Renal cortical epithelial cell (primary cell): Measurements from ENCODE around the gene SEC14L2. TPM values are rescaled to one million over a fixed set of nuclear protein-coding genes. Genes with fewer than 3 reads are reported as not detected.
"Not testable (repeated sequence)": the region's sequence is repeated elsewhere in the genome, so short reads cannot be mapped to it uniquely, and the experiment has no call there.

ENCODE experiments used
- DNase-seq: peaks from one replicate; pipeline ENCODE4 v3.0.0-alpha.2; 2011; ENCODE audit warnings: low read depth
- total RNA-seq: library from RNA; depleted of rRNA; stranded (reverse); fragments of >200 nt; gene quantifications from 2 replicates; pipeline ENCODE4 v1.2.3, GENCODE V29; 2014

SEC14L2 gene
- total RNA-seq, 1 donor from 2014 or later: 57.3 TPM

DNA sequence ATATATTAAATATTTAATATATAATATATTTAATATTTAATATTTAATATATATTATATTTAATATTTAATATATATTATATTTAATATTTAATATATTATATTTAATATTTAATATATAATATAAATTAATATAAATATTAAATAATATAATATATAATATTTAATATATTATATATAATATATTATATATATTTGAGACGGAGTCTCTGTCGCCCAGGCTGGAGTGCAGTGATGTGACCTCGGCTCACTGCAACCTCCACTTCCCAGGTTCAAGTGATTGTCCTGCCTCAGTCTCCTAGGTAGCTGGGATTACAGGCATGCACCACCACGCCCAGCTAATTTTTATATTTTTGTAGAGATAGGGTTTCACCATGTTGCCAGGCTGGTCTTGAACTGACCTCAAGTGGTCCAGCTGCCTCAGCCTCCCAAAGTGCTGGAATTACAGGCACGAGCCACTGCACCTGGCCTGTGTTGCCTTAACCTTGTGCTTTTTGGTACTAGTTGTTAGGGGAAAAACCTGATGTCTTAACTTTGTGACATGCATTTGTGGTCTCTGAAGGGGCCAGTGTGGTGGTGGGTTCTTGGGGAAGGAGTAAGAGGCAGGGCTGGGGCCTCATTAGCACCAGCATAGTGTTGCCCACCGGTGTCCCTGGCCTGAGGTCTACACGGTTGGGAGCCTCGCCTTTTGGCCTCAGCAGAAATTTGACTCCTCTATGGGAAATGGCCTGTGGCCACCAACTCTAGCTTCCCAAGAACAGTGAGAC lies 58.4 kb downstream of the SEC14L2 start:
- no peak for DNase-seq

DNA sequence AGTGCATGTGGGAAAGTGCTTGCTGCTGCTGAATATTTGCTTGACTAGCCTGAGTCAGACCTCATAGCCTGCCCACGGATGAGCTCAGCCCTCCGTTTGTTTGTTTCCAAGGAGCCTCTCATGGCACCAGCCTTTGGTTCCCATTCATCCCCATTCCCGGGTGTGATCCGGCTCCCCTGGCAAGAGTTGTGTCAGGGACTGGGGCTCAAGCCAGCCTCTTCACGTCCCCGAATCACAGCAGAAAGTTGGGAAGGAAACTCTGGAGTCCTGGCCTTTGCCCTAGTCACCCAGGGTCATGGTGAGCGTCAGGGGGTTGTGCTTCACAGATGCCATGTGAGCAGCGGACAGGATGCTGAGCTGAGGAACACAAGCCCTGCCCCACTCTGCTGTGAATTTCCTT lies 61.2 kb downstream of the SEC14L2 start:
- no peak for DNase-seq

DNA sequence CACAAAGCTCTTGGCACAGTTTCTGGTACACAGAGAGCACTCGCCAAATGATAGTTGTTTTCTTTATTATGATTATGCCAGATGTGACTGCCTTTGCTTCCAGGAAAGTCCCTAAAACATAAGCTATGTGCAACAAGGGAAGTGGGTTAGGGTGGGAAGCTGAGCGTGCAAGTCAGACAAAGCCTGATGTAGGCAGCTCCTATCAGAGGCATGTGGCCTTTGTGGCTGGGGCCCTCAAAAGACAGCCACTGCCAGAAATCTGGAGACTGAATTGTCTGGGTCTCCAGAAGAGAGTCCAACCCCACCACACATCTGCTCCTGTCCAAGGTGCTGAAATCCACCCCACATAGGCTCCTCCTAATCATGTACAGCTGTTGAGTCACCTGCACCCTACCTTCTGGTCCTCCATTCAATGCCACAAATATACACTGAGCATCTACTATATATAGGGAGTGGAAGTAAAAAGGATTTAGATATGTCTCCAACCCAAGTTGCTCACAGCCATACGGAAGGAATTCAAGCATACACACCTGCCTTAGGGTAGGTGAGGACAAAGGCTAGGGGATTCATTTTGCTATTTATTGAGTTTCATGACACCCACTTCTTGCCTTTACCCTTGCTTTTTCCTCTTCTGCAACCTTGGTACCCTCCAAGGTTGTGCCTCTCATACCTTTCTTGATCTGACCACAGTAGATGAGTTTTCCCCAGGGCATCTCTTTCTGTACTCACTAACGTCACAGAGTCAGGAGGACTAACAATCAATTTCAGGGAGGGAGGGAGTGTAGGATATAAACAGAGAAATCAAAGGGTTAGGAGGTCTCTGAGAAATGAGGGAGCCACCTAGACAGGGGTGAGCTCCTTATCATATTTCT lies 62.6 kb downstream of the SEC14L2 start:
- DNase-seq: peak; percentile 36

DNA sequence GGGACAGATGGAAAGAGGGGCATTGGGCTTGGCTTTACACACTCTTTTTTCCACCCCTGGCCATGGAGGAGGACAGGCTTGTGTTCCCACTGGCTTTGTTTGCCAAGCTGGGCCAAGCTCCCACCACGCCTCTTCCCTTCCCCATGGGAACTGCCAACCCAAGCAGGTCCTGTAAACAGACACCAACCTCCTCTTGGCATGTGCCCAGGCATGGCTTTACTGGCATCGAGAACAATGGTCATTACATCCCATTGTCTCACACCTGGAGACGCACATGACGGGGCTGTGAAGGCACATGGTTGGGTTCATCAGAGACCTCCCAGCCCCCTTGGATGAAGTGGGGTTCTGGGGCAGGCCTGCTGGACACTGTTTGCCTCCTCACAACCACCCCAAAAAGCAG lies 63.3 kb downstream of the SEC14L2 start:
- DNase-seq: no peak

DNA sequence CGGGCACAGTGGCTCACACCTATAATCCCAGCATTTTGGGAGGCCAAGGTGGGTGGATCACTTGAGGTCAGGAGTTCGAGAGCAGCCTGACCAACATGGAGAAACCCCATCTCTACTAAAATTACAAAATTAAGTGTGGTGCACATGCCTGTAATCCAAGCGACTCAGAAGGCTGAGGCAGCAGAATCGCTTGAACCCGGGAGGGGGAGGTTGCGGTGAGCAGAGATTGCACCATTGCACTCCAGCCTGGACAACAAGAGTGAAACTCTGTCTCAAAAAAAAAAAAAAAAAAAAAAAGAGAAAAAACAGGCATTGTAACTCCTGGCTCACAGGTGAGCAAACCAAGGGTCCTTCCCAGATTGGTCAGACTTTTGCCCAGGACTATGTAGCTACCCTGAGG lies 63.7 kb downstream of the SEC14L2 start:
- DNase-seq: not testable (repeated sequence)

DNA sequence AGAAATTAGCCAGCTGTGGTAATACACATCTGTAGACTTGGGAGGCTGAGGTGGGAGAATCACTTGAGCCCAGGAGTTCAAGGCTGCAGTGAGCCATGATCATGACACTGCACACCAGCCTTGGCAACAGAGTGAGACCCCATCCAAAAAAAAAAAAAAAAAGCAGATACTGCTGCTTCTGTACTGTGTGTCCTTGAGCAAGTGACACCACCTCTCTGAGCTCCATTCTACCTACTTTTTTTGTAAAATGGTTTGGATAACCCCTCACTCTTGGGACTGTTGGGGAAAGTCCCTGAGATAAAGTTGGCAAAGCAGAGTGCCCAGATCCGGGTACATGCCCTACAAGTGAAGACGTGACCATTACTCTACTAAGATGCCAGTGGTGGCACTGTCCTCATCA lies 72.3 kb downstream of the SEC14L2 start:
- no peak for DNase-seq

DNA sequence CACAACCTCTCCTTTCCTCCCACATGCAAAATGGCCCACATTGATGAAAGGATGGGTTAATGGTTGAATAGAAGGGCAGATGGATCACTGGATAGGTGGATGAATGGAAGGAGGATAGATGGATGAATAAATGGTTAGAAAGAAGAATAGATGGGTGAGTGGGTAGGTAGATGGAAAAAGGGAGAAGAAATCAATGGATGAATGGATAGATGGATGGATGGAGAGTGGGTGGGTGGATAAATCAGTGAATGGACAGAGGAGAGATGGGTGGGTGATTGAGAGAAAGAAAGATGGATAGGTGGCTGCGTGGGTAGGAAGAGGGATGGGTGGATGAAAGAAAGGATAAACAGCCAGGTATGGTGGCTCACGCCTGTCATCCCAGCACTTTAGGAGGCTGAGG lies 73.8 kb downstream of the SEC14L2 start:
- no peak for DNase-seq

DNA sequence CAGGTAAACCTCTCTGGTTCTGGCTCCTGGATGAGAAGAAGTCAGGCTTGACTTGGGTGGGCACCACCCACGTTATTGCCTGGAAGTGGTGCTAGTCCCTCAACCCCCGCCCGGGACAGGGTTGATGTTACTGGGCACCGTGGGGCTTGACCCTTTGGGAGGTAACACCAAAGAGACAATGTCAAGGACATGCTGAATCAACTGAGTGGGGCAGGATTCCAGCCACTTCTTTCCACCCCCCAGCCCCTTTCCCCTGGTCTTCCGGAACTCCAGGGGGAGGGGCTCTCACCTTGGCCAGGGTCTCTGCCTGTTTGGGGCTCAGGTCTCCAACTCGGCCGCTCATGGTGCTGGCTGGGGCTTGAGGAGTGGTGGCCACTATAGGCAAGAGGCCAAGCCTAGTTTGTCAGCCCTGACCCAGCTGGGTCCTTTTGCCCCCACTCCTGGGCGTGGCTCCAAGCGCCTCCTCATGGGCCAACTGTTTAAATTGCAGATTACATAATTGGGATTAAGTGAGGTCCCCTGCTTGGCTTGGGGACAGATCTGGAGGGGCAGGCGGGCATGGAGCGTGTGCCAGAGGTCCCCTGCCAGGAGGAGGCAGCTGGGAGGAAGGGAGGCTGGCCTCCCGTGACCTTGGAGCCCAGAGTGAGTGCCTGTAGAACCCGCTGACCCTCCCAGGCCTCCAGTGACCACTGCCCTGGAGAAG lies 74.9 kb downstream of the SEC14L2 start, which contains the start of gene SEC14L3:
Gene SEC14L3 (minus strand): TSS at position 402 of the 703 bp plus-strand sequence. CDS start 59 bp downstream, at position 343.
- DNase-seq: no peak

DNA sequence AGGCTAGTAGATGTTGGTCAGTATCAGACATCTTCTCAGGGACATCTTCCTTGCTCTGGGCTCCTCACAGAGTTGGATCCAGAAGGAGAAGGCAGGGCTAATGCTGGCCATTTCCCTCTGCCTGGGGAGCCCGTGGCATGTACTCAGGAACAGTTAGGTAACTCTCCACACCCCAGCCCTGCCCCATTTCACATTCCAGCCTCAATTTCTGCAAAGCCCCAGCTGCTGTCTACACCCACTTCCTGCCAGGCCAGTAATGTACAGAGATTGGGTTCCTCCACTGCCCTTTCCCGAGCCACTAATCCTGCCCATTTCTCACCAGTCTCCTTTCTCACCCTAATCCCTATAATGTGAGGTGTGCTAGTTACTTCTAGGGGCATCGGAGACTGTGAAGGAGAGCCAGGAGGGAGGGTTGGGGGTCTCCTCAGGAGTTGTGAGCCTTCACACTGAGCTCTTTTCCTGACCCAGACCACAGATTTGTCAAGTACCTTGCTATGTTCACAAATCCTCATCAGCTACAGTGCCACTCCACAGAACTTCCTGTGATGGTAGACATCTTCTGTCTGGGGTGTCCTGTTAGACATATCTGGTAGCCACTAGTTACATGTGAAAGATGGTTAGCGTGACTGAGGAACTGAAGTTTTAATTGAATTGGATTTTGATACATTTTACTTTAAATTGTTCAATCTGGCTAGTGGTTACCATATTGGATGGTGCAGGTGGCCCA lies 76.3 kb downstream of the SEC14L2 start:
- DNase-seq: no peak

DNA sequence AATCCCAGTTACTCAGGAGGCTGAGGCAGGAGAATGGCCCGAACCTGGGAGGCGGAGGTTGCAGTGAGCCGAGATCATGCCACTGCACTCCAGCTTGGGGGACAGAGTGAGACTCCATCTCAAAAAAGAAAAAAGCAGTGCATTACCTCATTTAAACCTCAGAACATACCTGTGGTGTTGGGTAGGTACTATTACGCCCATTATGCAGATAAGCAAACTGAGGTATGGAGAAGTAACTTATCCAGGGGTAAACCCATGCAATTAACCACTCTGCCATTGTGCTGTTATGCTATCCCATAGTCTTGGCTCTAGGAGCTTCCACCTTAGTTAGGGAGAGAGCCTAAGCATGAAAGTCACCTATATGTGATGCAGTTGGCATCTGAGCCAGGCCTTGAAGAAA lies 77.3 kb downstream of the SEC14L2 start:
- no peak for DNase-seq

Other genes with a start within 250 kb of the SEC14L2 start
- gene LIF, start 150.3 kb upstream of the SEC14L2 start, total RNA-seq: 58.1 and 84.0 TPM in 2 replicates
- not detected in 2 replicates for gene OSM, start 130.2 kb upstream of the SEC14L2 start, total RNA-seq
- gene CASTOR1, start 107.5 kb upstream of the SEC14L2 start, total RNA-seq: 9.8 and 13.0 TPM in 2 replicates
- gene TBC1D10A, start 70.1 kb upstream of the SEC14L2 start, total RNA-seq: 21.4 and 23.6 TPM in 2 replicates
- 9.6 and 42.1 TPM in 2 replicates for gene SF3A1, start 40.1 kb upstream of the SEC14L2 start, total RNA-seq
- gene CCDC157, start 40.0 kb upstream of the SEC14L2 start, total RNA-seq: 2.6 and 12.1 TPM in 2 replicates
- gene RNF215, start 9.6 kb upstream of the SEC14L2 start, total RNA-seq: 29.3 and 33.2 TPM in 2 replicates
- 26.5 and 45.3 TPM in 2 replicates for gene MTFP1, start 28.8 kb downstream of the SEC14L2 start, total RNA-seq
- not detected in 2 replicates for gene SEC14L3, start 75.0 kb downstream of the SEC14L2 start, total RNA-seq
- gene SEC14L4, start 108.7 kb downstream of the SEC14L2 start, total RNA-seq: 1.2 TPM in 1 of 2 replicates, not detected in the other
- gene SEC14L6, start 149.7 kb downstream of the SEC14L2 start, total RNA-seq: 20.3 and 37.3 TPM in 2 replicates
- gene GAL3ST1, start 177.6 kb downstream of the SEC14L2 start, total RNA-seq: 2.6 and 6.4 TPM in 2 replicates
- gene PES1, start 194.9 kb downstream of the SEC14L2 start, total RNA-seq: 77.6 and 84.0 TPM in 2 replicates
- 9.2 and 26.0 TPM in 2 replicates for gene TCN2, start 210.2 kb downstream of the SEC14L2 start, total RNA-seq
- 7.8 and 7.9 TPM in 2 replicates for gene SLC35E4, start 238.8 kb downstream of the SEC14L2 start, total RNA-seq